GM12878 (cell line): ENCODE results near the gene DAZAP1. TPM values are rescaled to one million over a fixed set of nuclear protein-coding genes. Genes with fewer than 3 reads are reported as not detected.

ENCODE experiments used
- ATAC-seq: fragments of 200-7000 bp; cut with Tn5 transposase; 3 replicates; pipeline ENCODE4 v1.9.1; 2020; ENCODE audit warnings: mild to moderate bottlenecking, moderate library complexity
- BruUV-seq: library from RNA; stranded (reverse); fragments of 400-500 nt; replicated peaks from 2 replicates; lab custom pipeline; 2021; lab: Mats Ljungman, UMichigan
- CTCF ChIA-PET: fragments of 300-600 bp; sonication (Branson Sonifier 250); formaldehyde crosslinking; extraction: SDS; loops from one replicate; lab custom pipeline; 2021; ENCODE audit warnings: inconsistent platforms; lab: Yijun Ruan, JAX
- POLR2A ChIA-PET: fragments of 350-600 bp; formaldehyde crosslinking; extraction: SDS; loops from one replicate; lab custom pipeline; 2021; ENCODE audit warnings: inconsistent platforms; lab: Charles Lee
- RAD21 ChIA-PET: fragments of 300-600 bp; sonication (Branson Sonifier 250); formaldehyde crosslinking; loops from one replicate; lab custom pipeline; 2023; ENCODE audit warnings: antibody characterized with exemption; ENCODE audit not compliant: unreplicated experiment; lab: Charles Lee
- SMC1A ChIA-PET: fragments of 300-600 bp; sonication (Branson Sonifier 250); formaldehyde crosslinking; loops from one replicate; lab custom pipeline; 2023; ENCODE audit not compliant: unreplicated experiment, uncharacterized antibody; lab: Charles Lee
- DNase-seq: peaks from one replicate; pipeline ENCODE4 v3.0.0-alpha.2; 2011; ENCODE audit warnings: low read depth, low spot score
- FAIRE-seq: peaks from 3 replicates; lab custom pipeline; 2011; peaks lifted over from hg19 to GRCh38; lab: Jason Lieb, UNC
- H2AFZ ChIP-seq: 2 replicates; pipeline ENCODE4 v1.6.0; 2011; ENCODE audit warnings: low read depth, low read length, control low read depth; ENCODE audit not compliant: control insufficient read depth
- H3K27ac ChIP-seq: 2 replicates; pipeline ENCODE4 v1.5.1; 2011; ENCODE audit warnings: control low read depth; ENCODE audit not compliant: control insufficient read depth, insufficient read depth
- H3K27me3 ChIP-seq, 2 experiments: replicated peaks in 1 of 2; 2 replicates each; pipeline versions ENCODE4 v1.6.0 to v1.6.1; 2011; ENCODE audit warnings: low read length in 1 of 2; ENCODE audit not compliant: control insufficient read depth in 2 of 2, insufficient read depth in 2 of 2
- H3K36me3 ChIP-seq, 2 experiments: 2 replicates each; pipeline ENCODE4 v1.5.1; 2011; ENCODE audit warnings: low read length in 1 of 2; ENCODE audit not compliant: control insufficient read depth in 2 of 2, insufficient read depth in 2 of 2
- H3K4me1 ChIP-seq: 2 replicates; pipeline ENCODE4 v1.6.1; 2011; ENCODE audit warnings: mild to moderate bottlenecking, low read length, moderate library complexity, mixed read lengths; ENCODE audit not compliant: control insufficient read depth, insufficient read depth
- H3K4me2 ChIP-seq: 2 replicates; pipeline ENCODE4 v1.6.0; 2011; ENCODE audit warnings: control low read depth; ENCODE audit not compliant: control insufficient read depth, insufficient read depth
- H3K4me3 ChIP-seq: fragments of 200-600 bp; sonication (generic); 2 replicates; pipeline ENCODE4 v1.5.1; 2016
- H3K79me2 ChIP-seq: 2 replicates; pipeline ENCODE4 v1.6.0; 2011; ENCODE audit warnings: low read length; ENCODE audit not compliant: control insufficient read depth, insufficient read depth
- H3K9ac ChIP-seq: 2 replicates; pipeline ENCODE4 v1.8.0; 2011; ENCODE audit warnings: low read length, control low read depth, mixed read lengths; ENCODE audit not compliant: control insufficient read depth, insufficient read depth
- H3K9me3 ChIP-seq: replicated peaks from 3 replicates; pipeline ENCODE4 v1.5.1; 2011; ENCODE audit warnings: mild to moderate bottlenecking, low read length; ENCODE audit not compliant: control insufficient read depth, insufficient read depth
- H4K20me1 ChIP-seq: 2 replicates; pipeline ENCODE4 v1.6.0; 2011; ENCODE audit not compliant: control insufficient read depth, insufficient read depth
- BCL3 ChIP-seq: IDR thresholded peaks from 2 replicates; pipeline ENCODE4 v1.6.1; 2011; ENCODE audit warnings: borderline replicate concordance, low read depth, mild to moderate bottlenecking, moderate library complexity, low read length; ENCODE audit not compliant: insufficient read depth, poor library complexity, severe bottlenecking
- CHD1 ChIP-seq: IDR thresholded peaks from 2 replicates; pipeline ENCODE4 v1.6.1; 2012; ENCODE audit warnings: low read depth, low read length, improper control_type of control experiment
- CREB1 ChIP-seq: IDR thresholded peaks from 2 replicates; pipeline ENCODE4 v1.6.1; 2012; ENCODE audit warnings: low read depth, mild to moderate bottlenecking, inconsistent platforms
- EGR1 ChIP-seq, 2 experiments: IDR thresholded peaks; 1 replicate in 1 of 2; 2 replicates in 1 of 2; pipeline ENCODE4 v1.6.1; 2011 to 2012; ENCODE audit warnings: low read depth in 2 of 2, low read length in 2 of 2, borderline replicate concordance in 1 of 2, mild to moderate bottlenecking in 1 of 2, moderate library complexity in 1 of 2
- FOS ChIP-seq: IDR thresholded peaks from 3 replicates; pipeline ENCODE4 v1.6.1; 2011; ENCODE audit warnings: borderline replicate concordance; ENCODE audit not compliant: insufficient read length; ENCODE audit errors: extremely low read depth
- IRF5 ChIP-seq: fragments of 450-650 bp; IDR thresholded peaks from 2 replicates; pipeline ENCODE4 v1.6.1; 2017; ENCODE audit warnings: borderline replicate concordance
- NR2F1 ChIP-seq: fragments of 450-650 bp; conservative IDR thresholded peaks from 2 replicates; pipeline ENCODE4 v1.6.1; 2017; ENCODE audit warnings: mild to moderate bottlenecking
- PBX3 ChIP-seq: IDR thresholded peaks from 2 replicates; pipeline ENCODE4 v1.6.1; 2011; ENCODE audit warnings: mild to moderate bottlenecking, low read depth, low read length, moderate library complexity; ENCODE audit not compliant: insufficient replicate concordance
- POU2F2 ChIP-seq: IDR thresholded peaks from 3 replicates; pipeline ENCODE4 v1.6.1; 2011; ENCODE audit warnings: low read depth, mild to moderate bottlenecking, low read length, borderline replicate concordance
- REST ChIP-seq: IDR thresholded peaks from 2 replicates; pipeline ENCODE4 v1.6.1; 2012; ENCODE audit warnings: mild to moderate bottlenecking, low read depth, low read length
- TCF12 ChIP-seq: IDR thresholded peaks from 2 replicates; pipeline ENCODE4 v1.6.1; 2011; ENCODE audit warnings: low read depth, mild to moderate bottlenecking, low read length
- USF2 ChIP-seq: IDR thresholded peaks from 2 replicates; pipeline ENCODE4 v1.6.1; 2011; ENCODE audit warnings: low read depth, low read length, improper control_type of control experiment, borderline replicate concordance
- YY1 ChIP-seq: IDR thresholded peaks from 2 replicates; pipeline ENCODE4 v1.6.1; 2011; ENCODE audit warnings: low read depth, mild to moderate bottlenecking, low read length
- WGBS: methylation state at CpG from one replicate; pipeline ENCODE4 v1.1.6; 2016; ENCODE audit warnings: low lambda C conversion rate; ENCODE audit not compliant: insufficient replicate concordance, insufficient coverage; ENCODE audit errors: missing lambda C conversion rate; 5-methylcytosine and 5-hydroxymethylcytosine counted together
- in situ Hi-C: fragments of 300-500 bp; cut with MboI; formaldehyde crosslinking; loops from 9 replicates; pipeline ENCODE4 v1.14.3; 2018; ENCODE audit warnings: mixed read lengths
- intact Hi-C: fragments of 100-400 bp; cut with micrococcal nuclease; formaldehyde crosslinking; loops from one replicate; pipeline ENCODE4 v1.14.2; 2022; ENCODE audit not compliant: unreplicated experiment
- polyA plus RNA-seq, 11 experiments: library from polyadenylated mRNA; depleted of rRNA in 4 of 11; unstranded in 6 of 11; stranded (reverse) in 5 of 11; fragments of >200 nt; fragmentation: Nextera tagmentation in 4 of 11; fragmentation: Illumina TruSeq in 1 of 11; extraction: Ambion mirVana in 4 of 11; extraction: Trizol in 1 of 11; gene quantifications; 1 replicate in 1 of 11; 2 replicates in 10 of 11; pipeline versions ENCODE4 v1.2.1 to v1.2.3, GENCODE V29; 2011 to 2016; ENCODE audit warnings: inconsistent platforms in 2 of 11, missing spikeins in 2 of 11, low read depth in 1 of 11
- total RNA-seq, 4 experiments: library from RNA; depleted of rRNA in 3 of 4; stranded (reverse); fragments of >200 nt in 3 of 4; fragmentation: Illumina TruSeq in 1 of 4; extraction: Trizol in 1 of 4; gene quantifications; 2 replicates each; pipeline versions ENCODE4 v1.2.1 to v1.2.3, GENCODE V29; 2013 to 2021

The DAZAP1 gene
- total and polyA plus RNA-seq, 10 of the 15 experiments (the other 5 are each of a cell fraction or from before 2014, with no cell fraction given) = 9.9 to 240 (median 92.3) TPM

- WGBS = under 1% methylated on average over 41 of the region's 69 CpGs
- peak; percentile 46 for ATAC-seq
- POLR2A ChIA-PET = interaction anchor here (0.5 to 0.7 kb wide), 2 partner anchors 9 to 140 kb away, joined by 3 read pairs; partner anchors contain the start of gene CIRBP
- BruUV-seq = TSS peak; percentile 62
- Histone ChIP-seq H3K9ac (peak overlapping the region; percentile 99), H3K36me3 (peaks cover 5 to 20% of the 10 kb centered on the region in 2 experiments), H3K4me2 (peak overlapping the region; percentile 68), H2AFZ (no peak overlapping the region), H4K20me1 (peaks cover 26% of the 10 kb centered on the region), H3K4me3 (peak overlapping the region; percentile 81), H3K4me1 (peaks cover 31% of the 10 kb centered on the region), H3K9me3 (no peaks in the 10 kb centered on the region), H3K27me3 (no peaks in the 10 kb centered on the region), H3K27ac (peak overlapping the region; percentile 93), H3K79me2 (peaks cover 61% of the 10 kb centered on the region)
- RAD21 ChIA-PET = interaction anchor here (1.0 kb wide), 1 partner anchor 164 kb away, joined by 3 read pairs; no protein-coding TSS in a partner anchor
- DNase-seq = no peak
- SMC1A ChIA-PET = no interaction called here
- CTCF ChIA-PET = interaction anchor here (0.6 to 1.3 kb wide), 4 partner anchors 93 to 417 kb away, joined by 3 to 4 read pairs (median 3); no protein-coding TSS in a partner anchor
- intact Hi-C loops = no loop called here
- FAIRE-seq = peak; percentile 83
- in situ Hi-C loops = no loop called here
- TF ChIP-seq YY1 (peak; percentile 67; the same call in 1 of the 2 replicates), NR2F1 (no peak), POU2F2 (no peak), CREB1 (no peak), IRF5 (no peak), TCF12 (no peak), FOS (no peak), BCL3 (no peak), EGR1 (IDR thresholded peaks at IDR 0.05; ENCODE audit: borderline replicate concordance in 1 of 2, low read depth in 2 of 2, low read length in 2 of 2) (no peak), USF2 (no peak), PBX3 (no peak), CHD1 (no peak), REST (no peak)
Measured at GRCh38 chr19:1408300-1409203, 1.2 kb downstream of the DAZAP1 start.
